Calu3 (cell line): ENCODE data around the gene AP1S2. TPM values are rescaled to one million over a fixed set of nuclear protein-coding genes. Genes with fewer than 3 reads are reported as not detected.
A peak's percentile ranks its signal among the peaks of the same experiment; 100 is the strongest.

Source experiments
- BruUV-seq: library from RNA; stranded (reverse); fragments of 400-500 nt; replicated peaks from 2 replicates; lab custom pipeline; 2021; lab: Mats Ljungman, UMichigan
- CTCF ChIA-PET: fragments of 300-600 bp; sonication (Branson Sonifier 250); formaldehyde crosslinking; loops from one replicate; lab custom pipeline; 2022; ENCODE audit warnings: antibody characterized with exemption; lab: Charles Lee
- DNase-seq: peaks from one replicate; pipeline ENCODE4 v3.0.0; 2022
- H3K27ac Mint-ChIP-seq: one replicate; pipeline ENCODE4 v1.8.0; 2022; ENCODE audit warnings: mixed read lengths; ENCODE audit not compliant: unreplicated experiment
- H3K27me3 Mint-ChIP-seq: one replicate; pipeline ENCODE4 v1.8.0; 2022; ENCODE audit warnings: mixed read lengths; ENCODE audit not compliant: unreplicated experiment
- H3K36me3 Mint-ChIP-seq: one replicate; pipeline ENCODE4 v1.8.0; 2022; ENCODE audit warnings: mild to moderate bottlenecking, moderate library complexity, mixed read lengths; ENCODE audit not compliant: insufficient read depth, unreplicated experiment
- H3K4me1 Mint-ChIP-seq: one replicate; pipeline ENCODE4 v1.8.0; 2022; ENCODE audit warnings: mild to moderate bottlenecking, low read depth, mixed read lengths; ENCODE audit not compliant: unreplicated experiment
- H3K4me3 Mint-ChIP-seq: one replicate; pipeline ENCODE4 v1.8.0; 2022; ENCODE audit warnings: mild to moderate bottlenecking, low read depth, moderate library complexity, mixed read lengths; ENCODE audit not compliant: unreplicated experiment
- H3K9me3 Mint-ChIP-seq: one replicate; pipeline ENCODE4 v1.8.0; 2022; ENCODE audit warnings: low read depth, mixed read lengths; ENCODE audit not compliant: unreplicated experiment
- CTCF ChIP-seq: fragments of 200-600 bp; IDR thresholded peaks from one replicate; pipeline ENCODE4 v1.8.0; 2022; ENCODE audit warnings: antibody characterized with exemption; ENCODE audit not compliant: unreplicated experiment
- intact Hi-C: fragments of 100-400 bp; cut with micrococcal nuclease; formaldehyde crosslinking; loops from one replicate; pipeline ENCODE4 v1.10.0; 2022; ENCODE audit not compliant: unreplicated experiment
- total RNA-seq: library from RNA; stranded (reverse); gene quantifications from 2 replicates; pipeline ENCODE4 v1.2.3, GENCODE V29; 2022

The AP1S2 gene
- total RNA-seq, 1 experiment from 2014 or later = 57.5 TPM

- CTCF ChIA-PET = interaction anchor here (0.6 to 1.0 kb wide), 2 partner anchors 24 to 273 kb away, joined by 3 to 4 read pairs; no protein-coding TSS in a partner anchor
- peaks cover 33% of the 10 kb centered on the region for H3K4me1 Mint-ChIP-seq
- H3K4me3 Mint-ChIP-seq = peak overlapping the region; percentile 7
- H3K27me3 Mint-ChIP-seq = no peaks in the 10 kb centered on the region
- H3K27ac Mint-ChIP-seq = peak overlapping the region; percentile 36
- no peaks in the 10 kb centered on the region for H3K9me3 Mint-ChIP-seq
- DNase-seq = peak; percentile 24
- TF ChIP-seq CTCF = no peak
- intact Hi-C loops = loop anchor here (1.0 to 2.0 kb wide), 2 partner anchors 63 to 123 kb away; no protein-coding TSS in a partner anchor
- peaks cover 44% of the 10 kb centered on the region for H3K36me3 Mint-ChIP-seq
- no TSS peak for BruUV-seq
Measured at GRCh38 chrX:15849555-15849954, 5.1 kb downstream of the AP1S2 start.

DNA sequence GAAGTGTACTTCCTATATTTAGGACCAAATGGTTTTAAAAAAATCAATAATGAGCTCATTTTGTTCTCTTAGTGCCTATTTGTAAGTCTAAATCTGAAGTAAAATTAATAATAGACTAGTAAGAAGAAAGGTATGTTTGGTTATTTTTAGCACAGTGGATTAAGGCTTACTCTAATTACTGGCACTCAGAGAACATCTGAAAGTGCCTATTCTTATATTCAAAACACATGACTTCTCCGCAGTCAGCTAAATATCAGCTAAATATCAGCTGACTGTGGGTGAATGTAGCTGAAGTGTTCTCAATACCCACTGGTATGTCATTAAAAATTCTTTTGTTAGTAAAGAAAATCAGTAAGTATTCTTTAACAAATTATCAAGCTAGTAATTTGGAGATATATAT, 6.0 kb downstream of the AP1S2 start:
- H3K9me3 Mint-ChIP-seq = no peaks in the 10 kb centered on the region
- BruUV-seq = no TSS peak
- no peak for TF ChIP-seq CTCF

GRCh38 chrX:15843960-15844359, 10.7 kb downstream of the AP1S2 start:
- TF ChIP-seq CTCF = no peak
- Mint-ChIP-seq H3K4me3 (no peak overlapping the region), H3K4me1 (no peaks in the 10 kb centered on the region), H3K36me3 (peaks cover 10% of the 10 kb centered on the region), H3K27me3 (no peaks in the 10 kb centered on the region), H3K27ac (no peak overlapping the region), H3K9me3 (no peaks in the 10 kb centered on the region)
- BruUV-seq = no TSS peak
- CTCF ChIA-PET = no interaction called here
- DNase-seq = no peak
- intact Hi-C loops = no loop called here

More for the DNA sequence above, 6.0 kb downstream of the AP1S2 start:
- H3K27ac Mint-ChIP-seq = no peak overlapping the region
- intact Hi-C loops = loop anchor here (2.0 kb wide), 1 partner anchor 124 kb away; no protein-coding TSS in a partner anchor
- no peaks in the 10 kb centered on the region for H3K27me3 Mint-ChIP-seq
- peaks cover 37% of the 10 kb centered on the region for H3K36me3 Mint-ChIP-seq
- H3K4me3 Mint-ChIP-seq = no peak overlapping the region
- peaks cover 33% of the 10 kb centered on the region for H3K4me1 Mint-ChIP-seq
- CTCF ChIA-PET = no interaction called here
- no peak for DNase-seq

DNA sequence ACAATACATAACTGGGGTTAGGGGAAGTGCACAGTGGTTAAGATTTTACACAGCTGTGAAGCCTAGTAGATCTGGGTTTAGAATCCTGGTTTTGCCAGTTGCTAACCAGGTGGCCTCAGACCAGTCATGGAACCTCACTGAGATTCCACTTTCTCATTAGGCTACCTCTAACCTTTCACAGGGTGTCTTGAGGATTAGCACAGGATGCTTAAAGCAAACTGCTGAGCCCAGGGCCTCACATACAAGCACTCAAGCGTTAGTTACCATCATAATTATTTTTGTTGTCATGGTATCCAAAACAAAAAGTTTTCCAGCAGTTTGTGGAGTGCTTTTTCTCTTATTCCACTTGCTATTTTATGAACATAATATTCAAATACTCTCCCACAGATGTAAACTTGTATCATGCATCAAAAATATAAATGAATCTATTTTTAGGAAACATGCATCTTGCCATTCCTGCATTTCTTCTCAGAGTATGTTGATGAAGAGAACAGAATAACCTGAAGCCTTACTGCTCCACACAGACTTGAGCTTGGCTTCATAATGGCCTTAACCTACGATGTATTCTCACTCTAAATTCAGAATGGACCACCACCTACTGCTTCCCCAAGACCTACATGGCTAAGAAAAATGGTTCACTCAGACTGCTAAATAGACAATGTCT, 12.6 kb downstream of the AP1S2 start:
- CTCF ChIA-PET = no interaction called here
- H3K9me3 Mint-ChIP-seq = no peaks in the 10 kb centered on the region
- TF ChIP-seq CTCF = no peak
- no peaks in the 10 kb centered on the region for H3K4me1 Mint-ChIP-seq
- intact Hi-C loops = no loop called here
- no peaks in the 10 kb centered on the region for H3K27me3 Mint-ChIP-seq
- H3K36me3 Mint-ChIP-seq = peaks cover 10% of the 10 kb centered on the region
- no TSS peak for BruUV-seq
- H3K27ac Mint-ChIP-seq = no peak overlapping the region
- DNase-seq = no peak
- H3K4me3 Mint-ChIP-seq = no peak overlapping the region
